Vagina (tissue), 2 donors: ENCODE measurements around the gene ITPK1. TPM values are rescaled to one million over a fixed set of nuclear protein-coding genes. Genes with fewer than 3 reads are reported as not detected.

Experiments
- DNase-seq, 2 donors: peaks; one replicate each; pipeline ENCODE4 v3.0.0-alpha.2; 2017; ENCODE audit errors: extremely low spot score in 2 of 2
- H3K27ac ChIP-seq: fragments of 200-600 bp; sonication (generic); one replicate; pipeline ENCODE4 v1.5.1; 2019
- H3K27me3 ChIP-seq: fragments of 200-600 bp; sonication (generic); one replicate; pipeline ENCODE4 v1.5.1; 2019
- H3K36me3 ChIP-seq, 2 donors: fragments of 200-600 bp; sonication (generic); one replicate each; pipeline ENCODE4 v1.5.1; 2017 to 2019
- H3K4me1 ChIP-seq: fragments of 200-600 bp; sonication (generic); one replicate; pipeline ENCODE4 v1.5.1; 2019
- H3K4me3 ChIP-seq, 2 donors: fragments of 200-600 bp; sonication (generic); 1 replicate in 1 of 2; 2 replicates in 1 of 2; pipeline ENCODE4 v1.5.1; 2016 to 2019
- H3K9me3 ChIP-seq: fragments of 200-600 bp; sonication (generic); one replicate; pipeline ENCODE4 v1.5.1; 2019
- CTCF ChIP-seq, 3 experiments: fragments of 450-650 bp in 2 of 3; fragments of 200-600 bp in 1 of 3; sonication (generic) in 1 of 3; IDR thresholded peaks; one replicate each; pipeline ENCODE4 v1.5.1; 2017 to 2019; ENCODE audit warnings: antibody characterized with exemption in 3 of 3, mild to moderate bottlenecking in 2 of 3, moderate library complexity in 2 of 3
- POLR2A ChIP-seq, 2 donors: fragments of 450-650 bp; IDR thresholded peaks; one replicate each; pipeline ENCODE4 v1.6.1; 2017; ENCODE audit warnings: antibody characterized with exemption in 2 of 2, mild to moderate bottlenecking in 2 of 2, moderate library complexity in 2 of 2
- POLR2AphosphoS5 ChIP-seq, 2 donors: sonication (generic); formaldehyde crosslinking; IDR thresholded peaks; one replicate each; pipeline ENCODE4 v1.9.0; 2017; ENCODE audit warnings: antibody characterized with exemption in 2 of 2, mild to moderate bottlenecking in 2 of 2, low read depth in 1 of 2; ENCODE audit not compliant: insufficient read depth in 1 of 2
- intact Hi-C: fragments of 100-400 bp; cut with DNase I; formaldehyde crosslinking; loops from one replicate; pipeline ENCODE4 v1.15.1; 2023
- total RNA-seq: library from RNA; depleted of rRNA; stranded (reverse); fragments of >200 nt; gene quantifications from one replicate; pipeline ENCODE4 v1.2.3, GENCODE V29; 2016

Gene ITPK1
- total RNA-seq, 1 donor from 2014 or later = 49.6 TPM

GRCh38 chr14:93011650-93012325 lies 103.9 kb downstream of the ITPK1 start:
- H3K36me3 ChIP-seq = peaks cover 0 to 3% of the 10 kb centered on the region in 2 donors
- no peak for DNase-seq
- H3K27me3 ChIP-seq = no peaks in the 10 kb centered on the region
- H3K4me3 ChIP-seq = no peak overlapping the region
- peaks cover 81% of the 10 kb centered on the region for H3K4me1 ChIP-seq
- H3K27ac ChIP-seq = peak overlapping the region; percentile 89
- intact Hi-C loops = no loop called here
- H3K9me3 ChIP-seq = no peaks in the 10 kb centered on the region
- TF ChIP-seq POLR2A (IDR thresholded peaks at IDR 0.05) (no peak), CTCF (IDR thresholded peaks at IDR 0.05) (no peak), POLR2AphosphoS5 (IDR thresholded peaks at IDR 0.05; ENCODE audit: insufficient read depth in 1 of 2, low read depth in 1 of 2) (no peak)

- no peak overlapping the region for H3K27ac ChIP-seq
- TF ChIP-seq POLR2AphosphoS5 (IDR thresholded peaks at IDR 0.05; ENCODE audit: insufficient read depth in 1 of 2, low read depth in 1 of 2) = no peak
- no peak for TF ChIP-seq CTCF (IDR thresholded peaks at IDR 0.05)
- TF ChIP-seq POLR2A (IDR thresholded peaks at IDR 0.05) = no peak
- H3K4me1 ChIP-seq = peaks cover 81% of the 10 kb centered on the region
- no peak overlapping the region for H3K4me3 ChIP-seq
- no peaks in the 10 kb centered on the region for H3K27me3 ChIP-seq
- no peak for DNase-seq
- H3K9me3 ChIP-seq = no peaks in the 10 kb centered on the region
- intact Hi-C loops = no loop called here
- no peaks in the 10 kb centered on the region for H3K36me3 ChIP-seq
Observed at GRCh38 chr14:93011141-93011529, 104.6 kb downstream of the ITPK1 start.

- Histone ChIP-seq H3K27ac (no peak overlapping the region), H3K36me3 (no peaks in the 10 kb centered on the region), H3K9me3 (no peaks in the 10 kb centered on the region), H3K4me1 (peaks cover 84% of the 10 kb centered on the region), H3K4me3 (no peak overlapping the region), H3K27me3 (no peaks in the 10 kb centered on the region)
- intact Hi-C loops = no loop called here
- no peak for TF ChIP-seq POLR2A (IDR thresholded peaks at IDR 0.05)
- no peak for TF ChIP-seq POLR2AphosphoS5 (IDR thresholded peaks at IDR 0.05; ENCODE audit: insufficient read depth in 1 of 2, low read depth in 1 of 2)
- no peak for TF ChIP-seq CTCF (IDR thresholded peaks at IDR 0.05)
- no peak for DNase-seq
Observed at GRCh38 chr14:93010522-93011140, 105.1 kb downstream of the ITPK1 start.

GRCh38 chr14:93010130-93010499 lies 105.6 kb downstream of the ITPK1 start:
- Histone ChIP-seq H3K4me3 (no peak overlapping the region), H3K27me3 (no peaks in the 10 kb centered on the region), H3K36me3 (no peaks in the 10 kb centered on the region), H3K27ac (peak overlapping the region; percentile 70), H3K9me3 (no peaks in the 10 kb centered on the region), H3K4me1 (peaks cover 89% of the 10 kb centered on the region)
- no peak for TF ChIP-seq CTCF (IDR thresholded peaks at IDR 0.05)
- no peak for TF ChIP-seq POLR2AphosphoS5 (IDR thresholded peaks at IDR 0.05; ENCODE audit: insufficient read depth in 1 of 2, low read depth in 1 of 2)
- no peak for TF ChIP-seq POLR2A (IDR thresholded peaks at IDR 0.05)
- no peak for DNase-seq
- intact Hi-C loops = no loop called here

GRCh38 chr14:93009471-93010129 lies 106.1 kb downstream of the ITPK1 start:
- DNase-seq = no peak
- no peak for TF ChIP-seq CTCF (IDR thresholded peaks at IDR 0.05)
- TF ChIP-seq POLR2AphosphoS5 (IDR thresholded peaks at IDR 0.05; ENCODE audit: insufficient read depth in 1 of 2, low read depth in 1 of 2) = peak in 1 of 2 donors; percentile 36
- TF ChIP-seq POLR2A (IDR thresholded peaks at IDR 0.05) = no peak
- no peaks in the 10 kb centered on the region for H3K27me3 ChIP-seq
- intact Hi-C loops = no loop called here
- H3K9me3 ChIP-seq = no peaks in the 10 kb centered on the region
- peaks cover 94% of the 10 kb centered on the region for H3K4me1 ChIP-seq
- peak overlapping the region; percentile 70 for H3K27ac ChIP-seq
- H3K36me3 ChIP-seq = no peaks in the 10 kb centered on the region
- H3K4me3 ChIP-seq = no peak overlapping the region
